GM23338 (cell line): Measurements from ENCODE around the gene NOTO. TPM values are rescaled to one million over a fixed set of nuclear protein-coding genes. Genes with fewer than 3 reads are reported as not detected.

Source experiments
- ATAC-seq: fragments of 200-7000 bp; cut with Tn5 transposase; 3 replicates; pipeline ENCODE4 v1.9.1; 2020
- DNase-seq: peaks from one replicate; pipeline ENCODE4 v3.0.0-alpha.2; 2015; ENCODE audit warnings: low spot score
- H2AFZ ChIP-seq: fragments of 200-600 bp; sonication (generic); 2 replicates; pipeline ENCODE4 v1.8.0; 2016; ENCODE audit warnings: antibody characterized with exemption, mild to moderate bottlenecking, moderate library complexity
- H3F3A ChIP-seq: fragments of 200-600 bp; sonication (generic); replicated peaks from 2 replicates; pipeline ENCODE4 v1.8.0; 2017; ENCODE audit warnings: antibody characterized with exemption, mixed run types, low read depth
- H3K27ac ChIP-seq: fragments of 200-600 bp; sonication (generic); 2 replicates; pipeline ENCODE4 v1.6.1; 2016; ENCODE audit warnings: low read depth
- H3K27me3 ChIP-seq: fragments of 200-600 bp; sonication (generic); 2 replicates; pipeline ENCODE4 v1.8.0; 2016; ENCODE audit warnings: mild to moderate bottlenecking, mixed run types, moderate library complexity; ENCODE audit not compliant: insufficient read depth
- H3K36me3 ChIP-seq: fragments of 200-600 bp; sonication (generic); 2 replicates; pipeline ENCODE4 v1.8.0; 2016; ENCODE audit warnings: mild to moderate bottlenecking; ENCODE audit not compliant: insufficient read depth
- H3K4me1 ChIP-seq: fragments of 200-600 bp; sonication (generic); 2 replicates; pipeline ENCODE4 v1.8.0; 2016; ENCODE audit warnings: mild to moderate bottlenecking, moderate library complexity; ENCODE audit not compliant: insufficient read depth
- H3K4me2 ChIP-seq: fragments of 200-600 bp; sonication (generic); 2 replicates; pipeline ENCODE4 v1.7.1; 2017; ENCODE audit warnings: mixed run types
- H3K4me3 ChIP-seq: fragments of 200-600 bp; sonication (generic); 2 replicates; pipeline ENCODE4 v1.6.1; 2016; ENCODE audit warnings: mixed run types
- H3K79me2 ChIP-seq: fragments of 200-600 bp; sonication (generic); replicated peaks from 2 replicates; pipeline ENCODE4 v1.8.0; 2017; ENCODE audit warnings: mild to moderate bottlenecking; ENCODE audit not compliant: insufficient read depth
- H3K9me2 ChIP-seq: fragments of 200-600 bp; sonication (generic); 2 replicates; pipeline ENCODE4 v1.8.0; 2017; ENCODE audit not compliant: insufficient read depth
- H4K20me1 ChIP-seq: fragments of 200-600 bp; sonication (generic); replicated peaks from 2 replicates; pipeline ENCODE4 v1.8.0; 2017; ENCODE audit warnings: mild to moderate bottlenecking; ENCODE audit not compliant: insufficient read depth
- H3K27ac Mint-ChIP-seq: 2 replicates; pipeline ENCODE4 v1.8.0; 2020; ENCODE audit warnings: inconsistent platforms, mild to moderate bottlenecking, moderate library complexity, mixed read lengths
- H3K27me3 Mint-ChIP-seq: 3 replicates; pipeline ENCODE4 v1.8.0; 2022; ENCODE audit warnings: low read depth, mild to moderate bottlenecking, moderate library complexity, mixed read lengths, inconsistent platforms; ENCODE audit not compliant: insufficient read depth, poor library complexity
- H3K36me3 Mint-ChIP-seq: 3 replicates; pipeline ENCODE4 v1.8.0; 2021; ENCODE audit warnings: low read depth, mild to moderate bottlenecking, inconsistent platforms, moderate library complexity, mixed read lengths
- H3K4me1 Mint-ChIP-seq: 3 replicates; pipeline ENCODE4 v1.8.0; 2020; ENCODE audit warnings: mild to moderate bottlenecking, inconsistent platforms, mixed read lengths
- H3K4me3 Mint-ChIP-seq: 3 replicates; pipeline ENCODE4 v1.8.0; 2021; ENCODE audit warnings: moderate library complexity, mild to moderate bottlenecking, inconsistent platforms, mixed read lengths
- H3K9me3 Mint-ChIP-seq: 3 replicates; pipeline ENCODE4 v1.8.0; 2020; ENCODE audit warnings: moderate library complexity, mild to moderate bottlenecking, inconsistent platforms, mixed read lengths
- CREB1 ChIP-seq: fragments of 250-450 bp; sonication (Bioruptor Pico); IDR thresholded peaks from 2 replicates; pipeline ENCODE4 v1.5.0; 2020; ENCODE audit warnings: low read depth, mild to moderate bottlenecking, moderate library complexity
- CTCF ChIP-seq, 2 experiments: fragments of 200-600 bp in 1 of 2; sonication (generic) in 1 of 2; conservative IDR thresholded peaks; 2 replicates each; pipeline versions ENCODE4 v1.5.1 to v1.6.1; 2016 to 2017; ENCODE audit warnings: antibody characterized with exemption in 2 of 2, low read depth in 2 of 2, mild to moderate bottlenecking in 2 of 2, moderate library complexity in 1 of 2
- EZH2phosphoT487 ChIP-seq: fragments of 200-600 bp; sonication (generic); IDR thresholded peaks from one replicate; pipeline ENCODE4 v1.8.1; 2018; ENCODE audit warnings: antibody characterized with exemption; ENCODE audit not compliant: unreplicated experiment
- JUNB ChIP-seq: IDR thresholded peaks from one replicate; pipeline ENCODE4 v1.6.1; 2016; ENCODE audit warnings: antibody characterized with exemption; ENCODE audit not compliant: unreplicated experiment
- NANOG ChIP-seq: IDR thresholded peaks from 2 replicates; pipeline ENCODE4 v1.6.1; 2016; ENCODE audit warnings: antibody characterized with exemption, borderline replicate concordance
- POLR2AphosphoS5 ChIP-seq: IDR thresholded peaks from 2 replicates; pipeline ENCODE4 v1.6.1; 2016; ENCODE audit warnings: antibody characterized with exemption, low read depth
- REST ChIP-seq: IDR thresholded peaks from one replicate; pipeline ENCODE4 v1.6.1; 2018; ENCODE audit warnings: antibody characterized with exemption; ENCODE audit not compliant: unreplicated experiment
- STAT1 ChIP-seq: IDR thresholded peaks from one replicate; pipeline ENCODE4 v1.6.1; 2016; ENCODE audit warnings: antibody characterized with exemption; ENCODE audit not compliant: unreplicated experiment
- ZNF114 ChIP-seq: fragments of 250-450 bp; sonication (Bioruptor Pico); IDR thresholded peaks from 2 replicates; pipeline ENCODE4 v1.5.0; 2020; ENCODE audit warnings: mild to moderate bottlenecking, moderate library complexity
- ZNF331 ChIP-seq: fragments of 250-450 bp; sonication (Bioruptor Pico); IDR thresholded peaks from 2 replicates; pipeline ENCODE4 v1.5.0; 2020; ENCODE audit warnings: low read depth, mild to moderate bottlenecking, moderate library complexity
- ZNF462 ChIP-seq: fragments of 250-450 bp; sonication (Bioruptor Pico); IDR thresholded peaks from 2 replicates; pipeline ENCODE4 v1.5.0; 2020; ENCODE audit warnings: mild to moderate bottlenecking, moderate library complexity
- polyA plus RNA-seq: library from polyadenylated mRNA; unstranded; fragments of >200 nt; fragmentation: Nextera tagmentation; extraction: Ambion mirVana; gene quantifications from 2 replicates; pipeline ENCODE4 v1.2.1, GENCODE V29; 2016
- total RNA-seq: library from RNA; depleted of rRNA; stranded (reverse); fragments of >200 nt; shearing (Covaris generic); gene quantifications from 2 replicates; pipeline ENCODE4 v1.2.3, GENCODE V29; 2014

NOTO gene
- total and polyA plus RNA-seq, 2 experiments from 2014 or later: 0.06 to 0.73 TPM

- TF ChIP-seq ZNF462 (no peak), NANOG (no peak), EZH2phosphoT487 (no peak), REST (no peak), STAT1 (no peak), ZNF331 (no peak), ZNF114 (CRISPR knock-in tag) (no peak), CREB1 (CRISPR knock-in tag) (no peak), CTCF (conservative IDR thresholded peaks at IDR 0.05; ENCODE audit: low read depth in 2 of 2) (no peak), JUNB (no peak), POLR2AphosphoS5 (no peak)
- Mint-ChIP-seq H3K27me3 (peaks cover 2% of the 10 kb centered on the region), H3K4me1 (no peaks in the 10 kb centered on the region; the same call in 1 of the 3 replicates), H3K27ac (no peak overlapping the region), H3K36me3 (peaks cover 91% of the 10 kb centered on the region), H3K9me3 (no peaks in the 10 kb centered on the region), H3K4me3 (no peak overlapping the region)
- Histone ChIP-seq H3K4me1 (no peaks in the 10 kb centered on the region), H3K9me2 (no peaks in the 10 kb centered on the region), H3K4me2 (no peak overlapping the region), H3K27me3 (no peaks in the 10 kb centered on the region), H3F3A (peaks cover 6% of the 10 kb centered on the region; the same call in 1 of the 2 replicates), H4K20me1 (peaks cover 75% of the 10 kb centered on the region), H3K4me3 (no peak overlapping the region), H2AFZ (no peak overlapping the region), H3K79me2 (peaks cover 38% of the 10 kb centered on the region), H3K27ac (no peak overlapping the region), H3K36me3 (peaks cover 85% of the 10 kb centered on the region)
- no peak for ATAC-seq
- DNase-seq: no peak
Observed at GRCh38 chr2:73243884-73244570, 41.7 kb downstream of the NOTO start.
